ENCODE data around the gene AKAP12. TPM values are rescaled to one million over a fixed set of nuclear protein-coding genes. Genes with fewer than 3 reads are reported as not detected.

The AKAP12 gene
- total and polyA plus RNA-seq, 5 donors from 2014 or later: 0.30 TPM; not detected in 4

- no peaks in the 10 kb centered on the region for H3K27me3 Mint-ChIP-seq
- H3K36me3 ChIP-seq (ENCODE audit: control insufficient read depth, insufficient read depth, low read length): peaks cover 26% of the 10 kb centered on the region
- ATAC-seq (ENCODE audit: low read depth in 2 of 2): no peak
Measured at GRCh38 chr6:151400473-151400872, 160.7 kb downstream of the AKAP12 start.

DNA sequence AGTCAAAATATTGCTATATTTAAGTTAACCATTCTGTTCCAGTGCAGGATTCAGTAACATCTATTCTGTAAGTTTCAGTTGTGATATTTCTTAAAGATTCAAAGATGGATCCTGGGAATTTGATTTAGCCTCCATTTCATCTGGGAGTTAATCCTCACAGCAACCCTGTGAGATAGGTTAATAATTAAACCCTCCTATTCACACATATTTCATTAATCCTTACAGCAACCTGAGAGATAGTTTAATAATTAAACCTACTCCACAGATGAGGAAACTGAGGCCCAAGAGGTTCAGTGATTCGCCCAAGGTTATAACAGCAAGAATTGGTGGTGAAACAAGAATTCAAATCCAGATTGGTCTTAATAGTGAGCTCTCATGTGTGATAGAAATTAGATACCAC lies 162.5 kb downstream of the AKAP12 start:
- Histone ChIP-seq H3K9me3 (ENCODE audit: control insufficient read depth in 2 of 2, low read length in 2 of 2) (no peaks in the 10 kb centered on the region), H3K4me3 (ENCODE audit: low read depth, low read length) (no peak overlapping the region), H3K36me3 (ENCODE audit: control insufficient read depth, insufficient read depth, low read length) (peaks cover 28% of the 10 kb centered on the region), H3K27ac (ENCODE audit: insufficient read depth, low read length, poor library complexity, severe bottlenecking) (no peak overlapping the region), H3K4me1 (ENCODE audit: control insufficient read depth, insufficient read depth, low read length, poor library complexity, severe bottlenecking) (peaks cover 34% of the 10 kb centered on the region), H3K27me3 (ENCODE audit: control insufficient read depth, insufficient read depth, low read length) (no peaks in the 10 kb centered on the region)
- Mint-ChIP-seq H3K27me3 (no peaks in the 10 kb centered on the region), H3K4me3 (peak overlapping the region in 1 of 4 donors; percentile 63), H3K4me1 (peaks cover 16 to 77% (median 54%) of the 10 kb centered on the region in 4 donors), H3K27ac (peak overlapping the region in 2 of 3 donors; percentile 20 to 60), H3K9me3 (no peaks in the 10 kb centered on the region), H3K36me3 (peaks cover 15% of the 10 kb centered on the region)
- ATAC-seq (ENCODE audit: low read depth in 2 of 2) (no peak), DNase-seq (no peak)

More at GRCh38 chr6:151400473-151400872, 160.7 kb downstream of the AKAP12 start:
- no peak overlapping the region for H3K27ac ChIP-seq (ENCODE audit: insufficient read depth, low read length, poor library complexity, severe bottlenecking)
- H3K4me3 ChIP-seq (ENCODE audit: low read depth, low read length): no peak overlapping the region
- no peak for DNase-seq
- Mint-ChIP-seq H3K9me3 (no peaks in the 10 kb centered on the region), H3K4me1 (peaks cover 18 to 77% (median 59%) of the 10 kb centered on the region in 4 donors), H3K4me3 (no peak overlapping the region), H3K27ac (peak overlapping the region in 2 of 3 donors; percentile 47 to 85), H3K36me3 (peaks cover 16% of the 10 kb centered on the region)
- H3K27me3 ChIP-seq (ENCODE audit: control insufficient read depth, insufficient read depth, low read length): no peaks in the 10 kb centered on the region
- peaks cover 50% of the 10 kb centered on the region for H3K4me1 ChIP-seq (ENCODE audit: control insufficient read depth, insufficient read depth, low read length, poor library complexity, severe bottlenecking)
- H3K9me3 ChIP-seq (ENCODE audit: control insufficient read depth in 2 of 2, low read length in 2 of 2): no peaks in the 10 kb centered on the region

DNA sequence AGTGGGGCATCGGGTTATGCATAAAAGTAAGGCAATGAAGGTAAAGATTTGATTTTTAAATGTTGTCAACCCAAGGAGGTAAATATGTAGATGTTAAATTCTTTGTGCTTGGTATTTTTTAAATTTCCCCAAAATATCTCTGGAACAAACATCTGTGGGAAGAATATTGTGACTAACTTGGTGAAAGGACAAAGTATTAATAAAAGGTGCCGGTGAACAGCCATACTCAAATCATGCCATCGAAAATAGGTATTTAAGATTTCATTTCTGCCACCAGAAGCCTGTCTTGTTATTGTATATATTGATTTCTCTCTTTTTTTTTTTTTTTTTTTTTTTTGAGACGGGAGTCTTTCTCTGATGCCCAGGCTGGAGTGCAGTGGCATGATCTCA lies 164.1 kb downstream of the AKAP12 start:
- DNase-seq (no peak), ATAC-seq (ENCODE audit: low read depth in 2 of 2) (no peak)
- Mint-ChIP-seq H3K9me3 (no peaks in the 10 kb centered on the region), H3K36me3 (peaks cover 14% of the 10 kb centered on the region), H3K4me3 (no peak overlapping the region), H3K27me3 (no peaks in the 10 kb centered on the region), H3K4me1 (peaks cover 9 to 62% (median 41%) of the 10 kb centered on the region in 4 donors), H3K27ac (peak overlapping the region in 2 of 3 donors; percentile 1 to 45)
- no peak overlapping the region for H3K4me3 ChIP-seq (ENCODE audit: low read depth, low read length)
- no peaks in the 10 kb centered on the region for H3K27me3 ChIP-seq (ENCODE audit: control insufficient read depth, insufficient read depth, low read length)
- H3K36me3 ChIP-seq (ENCODE audit: control insufficient read depth, insufficient read depth, low read length): peaks cover 35% of the 10 kb centered on the region
- peaks cover 21% of the 10 kb centered on the region for H3K4me1 ChIP-seq (ENCODE audit: control insufficient read depth, insufficient read depth, low read length, poor library complexity, severe bottlenecking)
- no peaks in the 10 kb centered on the region for H3K9me3 ChIP-seq (ENCODE audit: control insufficient read depth in 2 of 2, low read length in 2 of 2)
- no peak overlapping the region for H3K27ac ChIP-seq (ENCODE audit: insufficient read depth, low read length, poor library complexity, severe bottlenecking)

Other genes with a start within 250 kb of the AKAP12 start
- gene ZBTB2, start 151.6 kb downstream of the AKAP12 start, total RNA-seq: 31.9 TPM
- gene ZBTB2, start 151.6 kb downstream of the AKAP12 start, polyA plus RNA-seq: 10 to 100 TPM; 18.0 to 20.9 (median 19.5) TPM
- gene RMND1, start 212.2 kb downstream of the AKAP12 start, total RNA-seq: 10.4 TPM
- 10 to 100 TPM; 10.2 to 13.3 (median 11.9) TPM for gene RMND1, start 212.2 kb downstream of the AKAP12 start, polyA plus RNA-seq

All from CD4-positive, CD25-positive, alpha-beta regulatory T cell (primary cell).